ENCODE data around the gene ARGFX. TPM values are rescaled to one million over a fixed set of nuclear protein-coding genes. Genes with fewer than 3 reads are reported as not detected.
"Not testable (repeated sequence)": the region's sequence is repeated elsewhere in the genome, so short reads cannot be mapped to it uniquely, and the experiment has no call there.

Gene ARGFX
- total RNA-seq, 1 experiment from 2014 or later = not detected

DNA sequence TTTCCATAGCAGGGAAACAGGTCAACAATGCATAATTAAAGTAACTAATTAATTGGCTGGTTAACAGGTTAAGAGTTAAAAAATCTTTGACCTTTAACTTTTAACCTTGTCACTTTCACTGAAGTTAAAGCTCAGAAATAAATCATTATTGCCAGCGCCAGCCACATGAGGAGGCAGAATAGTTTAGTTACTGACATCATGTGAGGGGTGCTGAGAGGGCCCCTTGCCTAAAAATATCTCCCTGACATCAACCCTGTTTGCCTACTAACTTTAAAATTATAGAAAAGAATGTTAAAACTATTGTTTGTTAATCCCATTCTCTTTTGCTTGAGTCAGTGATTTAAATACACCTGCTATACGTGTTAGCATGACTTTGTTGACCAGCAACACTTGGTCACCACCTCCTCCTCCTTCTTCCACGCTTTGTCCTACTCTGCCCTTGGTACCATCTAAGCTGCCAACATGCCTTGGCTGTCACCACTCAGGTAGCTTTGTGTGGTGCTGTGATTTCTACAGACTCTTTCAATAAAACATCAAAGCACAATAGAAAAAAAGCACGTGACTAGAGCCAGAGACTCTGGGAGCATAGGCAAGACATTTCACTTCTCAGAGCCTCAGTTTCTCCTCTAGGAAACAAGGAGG is 28.1 kb downstream of the ARGFX start:
- no peak for DNase-seq (ENCODE audit: low spot score)
- in situ Hi-C loops (cut with HindIII; ENCODE audit: low sequenced_read_pairs) = no loop called here

DNA sequence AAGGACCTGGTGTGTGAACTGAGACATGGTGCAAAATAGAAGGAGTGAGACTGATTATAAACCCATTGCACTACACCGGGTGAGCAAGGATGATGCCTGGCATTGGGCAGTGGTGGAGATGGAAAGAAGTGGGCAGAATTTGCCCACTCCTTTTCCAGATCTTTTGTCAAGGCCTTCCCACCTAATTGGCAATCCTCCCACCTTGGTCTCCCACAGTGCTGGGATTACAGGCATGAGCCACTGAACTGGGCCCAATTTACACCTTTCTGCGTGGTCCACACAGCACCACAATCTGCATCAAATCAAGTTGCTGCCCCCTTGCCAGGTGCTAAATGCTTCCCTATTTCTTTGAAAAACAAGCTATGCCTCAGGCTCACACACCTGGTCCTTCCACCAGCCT is 30.8 kb downstream of the ARGFX start:
- no peak for DNase-seq (ENCODE audit: low spot score)
- in situ Hi-C loops (cut with HindIII; ENCODE audit: low sequenced_read_pairs) = no loop called here

DNA sequence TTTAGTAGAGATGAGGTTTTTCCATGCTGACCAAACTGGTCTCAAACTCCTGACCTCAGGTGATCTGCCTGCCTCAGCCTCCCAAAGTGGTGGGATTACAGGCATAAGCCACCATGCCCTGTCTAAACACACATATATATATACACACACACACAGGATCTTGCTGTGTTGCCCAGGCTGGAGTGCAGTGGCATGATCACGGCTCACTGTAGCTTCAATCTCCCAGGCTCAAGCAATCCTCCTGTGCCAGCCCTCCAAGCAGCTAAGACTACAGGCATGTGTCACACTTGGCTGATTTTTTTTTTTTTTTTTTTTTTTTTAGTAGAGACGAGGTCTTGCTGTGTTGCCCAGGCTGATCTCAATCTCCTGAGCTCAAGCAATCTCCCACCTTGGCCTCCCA is 32.2 kb downstream of the ARGFX start:
- DNase-seq (ENCODE audit: low spot score); in situ Hi-C loops (cut with HindIII; ENCODE audit: low sequenced_read_pairs): not testable (repeated sequence)

DNA sequence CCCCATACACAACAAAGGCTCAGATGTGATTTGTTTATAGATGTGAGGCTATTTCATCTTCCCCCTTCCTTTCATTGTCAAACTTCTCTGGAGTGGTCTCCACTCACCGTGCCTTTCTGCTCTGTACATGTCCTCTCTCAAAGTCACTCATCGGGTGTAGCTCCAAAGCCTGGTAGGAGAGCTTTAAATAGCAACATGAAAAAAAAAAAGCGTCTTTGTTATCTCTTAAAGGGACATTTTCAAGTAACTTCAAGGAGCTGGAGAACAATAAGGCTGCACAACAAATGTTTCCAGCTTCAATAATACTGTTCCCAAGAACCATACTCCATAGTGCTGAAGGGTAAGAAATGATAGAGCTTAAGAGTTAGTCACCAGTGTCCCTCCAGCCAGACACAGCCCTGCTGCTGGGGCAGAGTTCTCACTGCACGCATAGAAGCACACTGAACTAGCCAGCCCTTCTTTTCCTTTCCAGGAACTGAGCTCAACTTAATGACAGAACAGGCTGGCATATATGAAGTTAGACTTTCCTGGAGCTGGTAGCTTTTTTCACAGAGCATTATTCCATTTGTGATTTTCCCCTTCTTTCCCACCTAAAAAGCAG is 33.6 kb downstream of the ARGFX start:
- DNase-seq (ENCODE audit: low spot score) = no peak
- in situ Hi-C loops (cut with HindIII; ENCODE audit: low sequenced_read_pairs) = no loop called here

DNA sequence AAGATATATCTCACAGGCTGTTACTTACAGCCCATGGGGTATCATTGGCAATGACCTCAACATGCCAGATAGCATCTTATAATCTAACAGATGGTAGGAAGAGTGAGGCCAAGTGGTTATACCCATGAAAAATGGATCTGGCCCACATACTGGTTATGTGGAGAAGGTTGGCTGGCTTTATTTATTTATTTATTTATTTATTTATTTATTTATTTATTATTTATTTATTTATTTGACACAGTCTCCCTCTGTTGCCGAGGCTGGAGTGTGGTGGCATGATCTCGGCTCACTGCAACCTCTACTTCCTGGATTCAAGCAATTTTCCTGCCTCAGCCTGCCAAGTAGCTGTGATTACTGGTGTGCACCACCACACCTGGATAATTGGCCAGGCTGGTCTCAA is 37.0 kb downstream of the ARGFX start:
- no peak for DNase-seq (ENCODE audit: low spot score)
- in situ Hi-C loops (cut with HindIII; ENCODE audit: low sequenced_read_pairs) = no loop called here

DNA sequence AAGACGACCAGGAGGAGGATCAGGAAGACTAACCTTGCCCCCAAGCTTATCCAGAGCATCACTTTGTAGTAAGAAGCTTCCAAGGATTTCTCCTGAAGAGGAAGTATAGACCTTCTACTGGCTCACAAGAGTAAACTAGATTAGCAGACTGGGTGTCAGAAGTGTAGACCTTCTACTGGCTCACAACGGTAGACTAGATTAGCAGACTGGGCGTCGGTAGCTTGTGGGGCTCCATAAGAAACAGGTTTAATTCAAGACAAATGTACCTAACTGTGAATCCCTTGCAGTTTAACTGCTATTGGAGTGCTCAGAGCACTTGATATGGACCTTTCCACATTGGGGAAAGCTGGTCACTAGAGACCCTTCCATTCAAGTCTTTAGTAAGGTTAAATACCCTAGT is 38.4 kb downstream of the ARGFX start:
- DNase-seq (ENCODE audit: low spot score) = no peak
- in situ Hi-C loops (cut with HindIII; ENCODE audit: low sequenced_read_pairs) = no loop called here

Other genes starting within 250 kb of the ARGFX start
- 2.3 and 11.6 TPM in 2 replicates for gene POLQ, start 22.0 kb upstream of the ARGFX start, total RNA-seq (2014; rRNA removed; shearing (Covaris generic))
- gene FBXO40, start 25.4 kb downstream of the ARGFX start, total RNA-seq (2014; rRNA removed; shearing (Covaris generic)) = not detected in 2 replicates
- not detected in 2 replicates for gene HCLS1, start 93.0 kb downstream of the ARGFX start, total RNA-seq (2014; rRNA removed; shearing (Covaris generic))
- gene GOLGB1, start 181.8 kb downstream of the ARGFX start, total RNA-seq (2014; rRNA removed; shearing (Covaris generic)) = 10.9 and 34.7 TPM in 2 replicates